Bladder microvascular endothelial cell (primary cell): ENCODE results near the gene ARL16. TPM values are rescaled to one million over a fixed set of nuclear protein-coding genes. Genes with fewer than 3 reads are reported as not detected.

Experiments
- total RNA-seq: library from RNA; depleted of rRNA; stranded (reverse); fragments of >200 nt; gene quantifications from 2 replicates; pipeline ENCODE4 v1.2.3, GENCODE V29; 2014

The ARL16 gene
- 17.8 and 25.3 TPM in 2 replicates for total RNA-seq

GRCh38 chr17:81683584-81684441 lies at the start of gene ARL16, which contains the start of gene HGS:
Gene ARL16 (minus strand): TSS chr17:81683797. CDS start chr17:81683753, 44 bp downstream.
Gene HGS (plus strand): TSS chr17:81684011. CDS start chr17:81684067, 56 bp downstream.

GRCh38 chr17:81711814-81712467 lies 28.3 kb upstream of the ARL16 start, which contains the start of gene SLC25A10:
Gene SLC25A10 (plus strand): TSS chr17:81712284. CDS start chr17:81712427, 143 bp downstream.

GRCh38 chr17:81702934-81703746 lies 19.5 kb upstream of the ARL16 start, which contains the start of gene MRPL12:
Gene MRPL12 (plus strand): TSS chr17:81703367. CDS start chr17:81703502, 135 bp downstream.

GRCh38 chr17:81666342-81667191 lies 17.0 kb downstream of the ARL16 start, which contains the start of the genes CCDC137 and OXLD1:
Gene CCDC137 (plus strand): TSS chr17:81666737. CDS start chr17:81666767, 30 bp downstream.
Gene OXLD1 (minus strand): TSS chr17:81666605. CDS start chr17:81666577, 28 bp downstream.

GRCh38 chr17:81656118-81656743 lies 27.4 kb downstream of the ARL16 start, which contains the start of gene PDE6G:
Gene PDE6G (minus strand): TSS chr17:81656542. CDS start chr17:81653305, 3,237 bp downstream.

GRCh38 chr17:81636505-81637288 lies 46.9 kb downstream of the ARL16 start, which contains the start of the genes NPLOC4 and TSPAN10:
Gene NPLOC4 (minus strand): TSS chr17:81637112. CDS start chr17:81636930, 182 bp downstream.
Gene TSPAN10 (plus strand): TSS chr17:81637196. CDS start chr17:81642413, 5,217 bp downstream.

Other genes with a start within 250 kb of the ARL16 start
- gene ACTG1, start 171.0 kb downstream of the ARL16 start, total RNA-seq = 7,047 and 9,439 TPM in 2 replicates
- gene FSCN2, start 155.4 kb downstream of the ARL16 start, total RNA-seq = 0.16 and 1.1 TPM in 2 replicates
- 12.1 and 27.3 TPM in 2 replicates for gene FAAP100, start 131.4 kb downstream of the ARL16 start, total RNA-seq
- 63.1 and 155 TPM in 2 replicates for gene NPLOC4, start 46.7 kb downstream of the ARL16 start, total RNA-seq
- gene TSPAN10, start 46.6 kb downstream of the ARL16 start, total RNA-seq = 0.16 and 1.3 TPM in 2 replicates
- gene PDE6G, start 27.3 kb downstream of the ARL16 start, total RNA-seq = 0.81 and 3.5 TPM in 2 replicates
- 21.6 and 32.9 TPM in 2 replicates for gene OXLD1, start 17.2 kb downstream of the ARL16 start, total RNA-seq
- 9.2 and 10.7 TPM in 2 replicates for gene CCDC137, start 17.1 kb downstream of the ARL16 start, total RNA-seq
- gene HGS, start 214 bp upstream of the ARL16 start, total RNA-seq = 51.5 and 85.7 TPM in 2 replicates
- gene MRPL12, start 19.6 kb upstream of the ARL16 start, total RNA-seq = 7.6 and 8.7 TPM in 2 replicates
- gene SLC25A10, start 28.5 kb upstream of the ARL16 start, total RNA-seq = 13.9 and 14.2 TPM in 2 replicates
- not detected in 2 replicates for gene GCGR, start 120.4 kb upstream of the ARL16 start, total RNA-seq
- 120 and 122 TPM in 2 replicates for gene MCRIP1, start 149.5 kb upstream of the ARL16 start, total RNA-seq
- not detected in 2 replicates for gene PPP1R27, start 151.3 kb upstream of the ARL16 start, total RNA-seq
- gene P4HB, start 176.7 kb upstream of the ARL16 start, total RNA-seq = 635 and 762 TPM in 2 replicates
- 105 and 173 TPM in 2 replicates for gene ARHGDIA, start 187.5 kb upstream of the ARL16 start, total RNA-seq
- 167 and 225 TPM in 2 replicates for gene ALYREF, start 207.8 kb upstream of the ARL16 start, total RNA-seq
- gene ANAPC11, start 207.9 kb upstream of the ARL16 start, total RNA-seq = 128 and 151 TPM in 2 replicates
- gene NPB, start 218.4 kb upstream of the ARL16 start, total RNA-seq = 0.19 TPM in 1 of 2 replicates, not detected in the other
- gene PCYT2, start 227.6 kb upstream of the ARL16 start, total RNA-seq = 39.6 and 48.7 TPM in 2 replicates
- 21.1 and 22.8 TPM in 2 replicates for gene SIRT7, start 234.4 kb upstream of the ARL16 start, total RNA-seq
- 12.0 and 22.8 TPM in 2 replicates for gene MAFG, start 243.9 kb upstream of the ARL16 start, total RNA-seq